KMS-11 (cell line): ENCODE results near the gene SPON1.

Experiments used
- H2AFZ ChIP-seq: fragments of 200-600 bp; sonication (generic); 2 replicates; pipeline ENCODE4 v1.6.1; 2016; ENCODE audit warnings: antibody characterized with exemption, mixed run types, low read depth
- H3K27ac ChIP-seq: fragments of 200-600 bp; sonication (generic); 2 replicates; pipeline ENCODE4 v1.6.1; 2016; ENCODE audit warnings: mild to moderate bottlenecking, mixed run types
- H3K27me3 ChIP-seq: fragments of 200-600 bp; sonication (generic); 2 replicates; pipeline ENCODE4 v1.6.1; 2017; ENCODE audit warnings: mild to moderate bottlenecking, low read depth, mixed run types, moderate library complexity; ENCODE audit not compliant: insufficient read depth
- H3K36me3 ChIP-seq: fragments of 200-600 bp; sonication (generic); 2 replicates; pipeline ENCODE4 v1.6.1; 2017; ENCODE audit warnings: mild to moderate bottlenecking, mixed run types; ENCODE audit not compliant: insufficient read depth
- H3K4me1 ChIP-seq: fragments of 200-600 bp; sonication (generic); 2 replicates; pipeline ENCODE4 v1.6.1; 2016; ENCODE audit warnings: mild to moderate bottlenecking, low read depth, mixed run types; ENCODE audit not compliant: poor library complexity, severe bottlenecking
- H3K4me2 ChIP-seq: fragments of 200-600 bp; sonication (generic); 2 replicates; pipeline ENCODE4 v1.7.0; 2016; ENCODE audit warnings: mild to moderate bottlenecking, mixed run types
- H3K4me3 ChIP-seq: fragments of 200-600 bp; sonication (generic); IDR thresholded peaks from 2 replicates; pipeline ENCODE4 v1.6.1; 2017; ENCODE audit warnings: low read depth, low read length, mixed read lengths; ENCODE audit not compliant: insufficient read depth
- H3K79me2 ChIP-seq: fragments of 200-600 bp; sonication (generic); 2 replicates; pipeline ENCODE4 v1.6.1; 2016; ENCODE audit warnings: low read depth, mixed run types; ENCODE audit not compliant: insufficient read depth
- H3K9ac ChIP-seq: fragments of 200-600 bp; sonication (generic); 2 replicates; pipeline ENCODE4 v1.6.1; 2016; ENCODE audit warnings: mild to moderate bottlenecking, mixed run types
- H4K20me1 ChIP-seq: fragments of 200-600 bp; sonication (generic); 2 replicates; pipeline ENCODE4 v1.6.1; 2016; ENCODE audit warnings: mild to moderate bottlenecking, mixed run types; ENCODE audit not compliant: insufficient read depth
- CTCF ChIP-seq: fragments of 200-600 bp; sonication (generic); conservative IDR thresholded peaks from 2 replicates; pipeline ENCODE4 v1.6.1; 2017; ENCODE audit warnings: low read depth, mild to moderate bottlenecking, antibody characterized with exemption, low read length, moderate library complexity, mixed read lengths

Gene SPON1

GRCh38 chr11:14234446-14234845 lies 271.9 kb downstream of the SPON1 start:
- Histone ChIP-seq H3K4me3 (no peak overlapping the region), H3K27ac (no peak overlapping the region), H3K36me3 (no peaks in the 10 kb centered on the region), H3K4me1 (peaks cover 17% of the 10 kb centered on the region), H3K79me2 (no peaks in the 10 kb centered on the region), H4K20me1 (no peaks in the 10 kb centered on the region), H2AFZ (no peak overlapping the region), H3K27me3 (no peaks in the 10 kb centered on the region), H3K4me2 (no peak overlapping the region), H3K9ac (no peak overlapping the region)
- TF ChIP-seq CTCF, result no peak

- no peak for TF ChIP-seq CTCF
- H3K4me3 ChIP-seq, result no peak overlapping the region
Observed at GRCh38 chr11:14235701-14236100, 273.2 kb downstream of the SPON1 start.

GRCh38 chr11:14237444-14237961 lies 275.0 kb downstream of the SPON1 start:
- no peak overlapping the region for H3K4me3 ChIP-seq
- no peaks in the 10 kb centered on the region for H3K27me3 ChIP-seq
- no peaks in the 10 kb centered on the region for H4K20me1 ChIP-seq
- peaks cover 17% of the 10 kb centered on the region for H3K4me1 ChIP-seq
- no peak for TF ChIP-seq CTCF
- no peak overlapping the region for H3K9ac ChIP-seq
- peak overlapping the region; percentile 42; the same call in 1 of the 2 replicates for H2AFZ ChIP-seq
- no peaks in the 10 kb centered on the region for H3K36me3 ChIP-seq
- peak overlapping the region; percentile 12; the same call in 1 of the 2 replicates for H3K27ac ChIP-seq
- peak overlapping the region; percentile 5; the same call in 1 of the 2 replicates for H3K4me2 ChIP-seq
- no peaks in the 10 kb centered on the region for H3K79me2 ChIP-seq

More at GRCh38 chr11:14235701-14236100, 273.2 kb downstream of the SPON1 start:
- Histone ChIP-seq H3K79me2 (no peaks in the 10 kb centered on the region), H3K4me2 (no peak overlapping the region), H3K4me1 (peaks cover 17% of the 10 kb centered on the region), H4K20me1 (no peaks in the 10 kb centered on the region), H3K36me3 (no peaks in the 10 kb centered on the region), H3K27ac (no peak overlapping the region), H3K9ac (no peak overlapping the region), H2AFZ (no peak overlapping the region), H3K27me3 (no peaks in the 10 kb centered on the region)

GRCh38 chr11:14240221-14240620 lies 277.7 kb downstream of the SPON1 start:
- no peak overlapping the region for H3K9ac ChIP-seq
- H3K4me2 ChIP-seq, result no peak overlapping the region
- H3K4me1 ChIP-seq, result peaks cover 17% of the 10 kb centered on the region
- H2AFZ ChIP-seq, result no peak overlapping the region
- H3K79me2 ChIP-seq, result no peaks in the 10 kb centered on the region
- TF ChIP-seq CTCF, result no peak
- H3K36me3 ChIP-seq, result no peaks in the 10 kb centered on the region
- no peak overlapping the region for H3K4me3 ChIP-seq
- H3K27me3 ChIP-seq, result no peaks in the 10 kb centered on the region
- no peak overlapping the region for H3K27ac ChIP-seq
- H4K20me1 ChIP-seq, result no peaks in the 10 kb centered on the region
